A549 (cell line): ENCODE data around the gene EHBP1.

Experiments
- CTCF ChIP-seq: fragments of >200 bp; sonication (Bioruptor Twin); formaldehyde crosslinking; IDR thresholded peaks from 3 replicates; pipeline ENCODE4 v1.5.1; 2016
- FOXS1 ChIP-seq: fragments of 250-450 bp; sonication (Bioruptor Pico); IDR thresholded peaks from 2 replicates; pipeline ENCODE4 v1.5.0; 2020; ENCODE audit warnings: mild to moderate bottlenecking, moderate library complexity
- HDAC2 ChIP-seq: fragments of 200-600 bp; sonication (generic); IDR thresholded peaks from 2 replicates; pipeline ENCODE4 v1.6.1; 2016
- POLR2A ChIP-seq: IDR thresholded peaks from 2 replicates; pipeline ENCODE4 v1.6.1; 2012; ENCODE audit warnings: mild to moderate bottlenecking, low read length
- RAD21 ChIP-seq, 2 experiments: fragments of >200 bp in 1 of 2; sonication (Bioruptor Twin) in 1 of 2; formaldehyde crosslinking in 1 of 2; IDR thresholded peaks in 1 of 2; conservative IDR thresholded peaks in 1 of 2; 2 replicates in 1 of 2; 3 replicates in 1 of 2; pipeline ENCODE4 v1.6.1; 2012 to 2018; ENCODE audit warnings: inconsistent platforms in 1 of 2
- REST ChIP-seq: fragments of 200-600 bp; sonication (generic); IDR thresholded peaks from 2 replicates; pipeline ENCODE4 v1.6.1; 2016; ENCODE audit warnings: antibody characterized with exemption, mild to moderate bottlenecking, moderate library complexity
- TFCP2L1 ChIP-seq: fragments of 250-450 bp; sonication (Bioruptor Pico); IDR thresholded peaks from 2 replicates; pipeline ENCODE4 v1.5.0; 2021; ENCODE audit warnings: mild to moderate bottlenecking
- TF ChIP-seq, protein P1 (sequence below): IDR thresholded peaks from 2 replicates; pipeline ENCODE4 v1.6.1; 2012

DNA sequence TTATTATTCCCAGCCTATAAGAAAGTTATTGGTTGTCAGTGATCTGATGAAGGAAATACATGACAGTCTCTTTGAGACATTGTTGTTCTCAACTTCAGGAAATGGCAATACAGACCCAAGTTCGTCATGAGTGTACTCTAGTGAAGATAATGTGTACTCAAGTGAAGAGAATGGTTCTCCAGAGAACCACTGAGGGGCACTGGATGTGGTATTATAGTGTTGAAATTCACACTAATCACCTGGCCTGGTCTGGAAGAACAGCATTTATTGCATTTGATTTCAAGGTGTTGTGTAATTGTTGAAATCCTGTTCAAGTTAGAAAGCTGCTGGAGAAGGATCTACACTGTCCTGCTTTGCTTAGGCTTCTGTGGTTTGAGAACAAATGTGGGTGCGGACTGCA, 321.7 kb downstream of the EHBP1 start:
- TF ChIP-seq CTCF (no peak), TFCP2L1 (CRISPR knock-in tag) (no peak), FOXS1 (no peak), HDAC2 (no peak), RAD21 (conservative IDR thresholded peaks at IDR 0.05 in 1 of 2, IDR thresholded peaks at IDR 0.05 in 1 of 2) (no peak), POLR2A (no peak), REST (no peak)
- TF ChIP-seq, protein P1, sequence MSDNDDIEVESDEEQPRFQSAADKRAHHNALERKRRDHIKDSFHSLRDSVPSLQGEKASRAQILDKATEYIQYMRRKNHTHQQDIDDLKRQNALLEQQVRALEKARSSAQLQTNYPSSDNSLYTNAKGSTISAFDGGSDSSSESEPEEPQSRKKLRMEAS, result no peak
